C4-2B (cell line): Measurements from ENCODE around the gene MTFR1L.

ENCODE experiments used
- CTCF ChIP-seq: fragments of 450-650 bp; conservative IDR thresholded peaks from 2 replicates; pipeline ENCODE4 v1.5.1; 2017; ENCODE audit warnings: mild to moderate bottlenecking
- ZFX ChIP-seq: fragments of 450-650 bp; IDR thresholded peaks from 2 replicates; pipeline ENCODE4 v1.6.1; 2017

GRCh38 chr1:25781130-25781433 lies 38.7 kb upstream of the MTFR1L start:
- no peak for TF ChIP-seq CTCF
- no peak for TF ChIP-seq ZFX
